Measurements from ENCODE around the gene ARR3.
"Not testable (repeated sequence)": the region's sequence is repeated elsewhere in the genome, so short reads cannot be mapped to it uniquely, and the experiment has no call there.

The ARR3 gene

DNA sequence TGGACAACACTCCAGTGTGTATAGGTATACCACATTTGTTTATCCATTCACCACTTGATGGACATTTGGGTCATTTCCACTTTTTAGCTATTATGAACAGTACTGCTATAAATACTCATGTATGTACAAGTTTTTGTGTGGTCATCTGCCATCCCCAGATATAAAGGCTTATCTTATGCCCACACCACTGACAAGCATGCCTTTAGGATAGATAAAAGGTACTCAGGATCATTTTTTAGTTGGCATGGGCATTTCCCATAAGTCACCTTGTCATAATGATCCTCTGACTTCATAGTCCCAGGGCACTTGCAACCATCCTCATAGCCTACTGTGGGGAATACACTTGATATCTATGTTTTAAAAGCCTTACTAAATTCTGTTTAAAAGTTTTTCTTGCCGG is 27.4 kb upstream of the ARR3 start:
- peaks cover 9% of the 10 kb centered on the region for H3K27me3 ChIP-seq (ENCODE audit: insufficient read depth, low read depth, severe bottlenecking)
- no peaks in the 10 kb centered on the region for H3K36me3 ChIP-seq
- H3K4me3 ChIP-seq (ENCODE audit: low read depth, low read length), result no peak overlapping the region
- DNase-seq, result no peak
- H3K27ac ChIP-seq, result no peak overlapping the region
- H3K9me3 ChIP-seq (ENCODE audit: severe bottlenecking), result no peaks in the 10 kb centered on the region
- TF ChIP-seq CTCF (IDR thresholded peaks at IDR 0.05; ENCODE audit: low read depth, low read length), result no peak

DNA sequence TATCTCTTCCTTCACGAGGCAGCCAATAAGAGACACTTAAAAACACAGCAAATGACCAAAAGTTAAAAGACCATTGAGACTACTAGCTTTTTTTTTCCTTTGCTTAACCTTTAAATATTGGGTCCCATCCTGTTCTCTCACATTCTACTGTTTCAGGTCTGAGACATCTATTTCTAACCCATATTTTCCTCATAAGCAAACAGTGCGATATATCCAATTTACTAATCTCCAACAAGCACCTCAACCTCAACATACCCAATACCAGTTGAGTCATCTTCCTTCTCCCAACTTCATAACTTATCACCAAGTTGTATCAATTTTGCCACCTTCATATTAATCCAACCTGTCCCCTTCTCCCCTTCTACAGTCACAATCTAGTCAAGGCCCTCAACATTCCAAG is 26.6 kb upstream of the ARR3 start:
- TF ChIP-seq CTCF (IDR thresholded peaks at IDR 0.05; ENCODE audit: low read depth, low read length), result no peak
- no peak for DNase-seq

GRCh38 chrX:70243601-70244000 is 24.5 kb upstream of the ARR3 start:
- not testable (repeated sequence) for DNase-seq; H3K9me3 ChIP-seq (ENCODE audit: severe bottlenecking); H3K27ac ChIP-seq; H3K4me3 ChIP-seq (ENCODE audit: low read depth, low read length); H3K27me3 ChIP-seq (ENCODE audit: insufficient read depth, low read depth, severe bottlenecking); H3K36me3 ChIP-seq

More for the DNA sequence above, 26.6 kb upstream of the ARR3 start:
- Histone ChIP-seq H3K27me3 (ENCODE audit: insufficient read depth, low read depth, severe bottlenecking) (peaks cover 9% of the 10 kb centered on the region), H3K4me3 (ENCODE audit: low read depth, low read length) (no peak overlapping the region), H3K27ac (no peak overlapping the region), H3K9me3 (ENCODE audit: severe bottlenecking) (no peaks in the 10 kb centered on the region), H3K36me3 (no peaks in the 10 kb centered on the region)

DNA sequence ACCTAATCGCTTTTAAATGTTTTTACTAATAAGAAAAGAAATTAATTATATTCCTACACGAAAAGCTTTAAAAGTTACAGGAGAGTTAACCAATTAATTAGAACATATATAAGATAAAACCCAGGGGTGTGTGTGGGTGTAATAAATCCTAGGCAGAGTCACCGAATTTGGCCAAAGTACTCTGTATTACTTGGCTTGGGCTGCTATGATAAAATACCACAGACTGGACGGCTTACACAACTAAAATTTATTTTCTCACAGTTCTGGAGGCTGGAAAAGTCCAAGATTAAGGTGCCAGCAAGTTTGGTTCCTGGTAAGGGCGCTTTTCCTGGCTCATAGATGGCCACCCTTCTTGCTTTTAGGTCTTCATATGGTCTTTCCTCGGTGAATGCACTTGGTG is 23.3 kb upstream of the ARR3 start:
- H3K36me3 ChIP-seq, result no peaks in the 10 kb centered on the region

GRCh38 chrX:70247252-70247651 is 20.9 kb upstream of the ARR3 start:
- H3K9me3 ChIP-seq (ENCODE audit: severe bottlenecking), result no peaks in the 10 kb centered on the region
- no peak for TF ChIP-seq CTCF (IDR thresholded peaks at IDR 0.05; ENCODE audit: low read depth, low read length)
- H3K36me3 ChIP-seq, result no peaks in the 10 kb centered on the region
- peaks cover 9% of the 10 kb centered on the region for H3K27me3 ChIP-seq (ENCODE audit: insufficient read depth, low read depth, severe bottlenecking)
- DNase-seq, result no peak
- no peak overlapping the region for H3K27ac ChIP-seq
- H3K4me3 ChIP-seq (ENCODE audit: low read depth, low read length), result no peak overlapping the region

More for the DNA sequence above, 23.3 kb upstream of the ARR3 start:
- H3K27ac ChIP-seq, result no peak overlapping the region
- TF ChIP-seq CTCF (IDR thresholded peaks at IDR 0.05; ENCODE audit: low read depth, low read length), result no peak
- DNase-seq, result no peak
- no peak overlapping the region for H3K4me3 ChIP-seq (ENCODE audit: low read depth, low read length)
- H3K27me3 ChIP-seq (ENCODE audit: insufficient read depth, low read depth, severe bottlenecking), result peaks cover 9% of the 10 kb centered on the region
- no peaks in the 10 kb centered on the region for H3K9me3 ChIP-seq (ENCODE audit: severe bottlenecking)

DNA sequence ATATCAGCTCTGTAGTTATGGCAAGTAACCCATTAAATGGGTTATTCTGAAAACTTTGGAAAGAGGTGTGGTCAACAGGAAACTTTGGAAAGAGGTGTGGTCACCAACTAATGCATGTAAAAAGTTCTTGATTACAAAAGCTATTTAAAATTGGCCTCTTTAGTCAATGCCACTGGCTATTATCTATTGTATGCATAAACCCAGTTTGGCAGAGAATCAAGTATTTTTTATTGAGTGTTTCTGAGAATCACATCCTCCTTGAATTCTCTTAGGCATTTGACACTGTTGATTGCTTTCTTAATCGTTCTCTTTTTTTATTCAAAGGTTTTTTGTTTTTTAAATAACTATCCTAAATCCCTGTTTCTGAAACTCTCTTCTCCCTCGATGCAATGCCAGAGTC is 15.6 kb upstream of the ARR3 start:
- no peaks in the 10 kb centered on the region for H3K27me3 ChIP-seq (ENCODE audit: insufficient read depth, low read depth, severe bottlenecking)
- no peak for TF ChIP-seq CTCF (IDR thresholded peaks at IDR 0.05; ENCODE audit: low read depth, low read length)
- no peak for DNase-seq
- H3K36me3 ChIP-seq, result no peaks in the 10 kb centered on the region
- H3K4me3 ChIP-seq (ENCODE audit: low read depth, low read length), result no peak overlapping the region
- no peaks in the 10 kb centered on the region for H3K9me3 ChIP-seq (ENCODE audit: severe bottlenecking)
- H3K27ac ChIP-seq, result no peak overlapping the region

Data from WERI-Rb-1 (cell line).